T1000 (cell line): ENCODE data around the gene HOXB13.

Experiments used
- DNase-seq: peaks from one replicate; lab custom pipeline; 2025; ENCODE audit warnings: mixed read lengths; lab: John Stamatoyannopoulos, UW

The HOXB13 gene

DNA sequence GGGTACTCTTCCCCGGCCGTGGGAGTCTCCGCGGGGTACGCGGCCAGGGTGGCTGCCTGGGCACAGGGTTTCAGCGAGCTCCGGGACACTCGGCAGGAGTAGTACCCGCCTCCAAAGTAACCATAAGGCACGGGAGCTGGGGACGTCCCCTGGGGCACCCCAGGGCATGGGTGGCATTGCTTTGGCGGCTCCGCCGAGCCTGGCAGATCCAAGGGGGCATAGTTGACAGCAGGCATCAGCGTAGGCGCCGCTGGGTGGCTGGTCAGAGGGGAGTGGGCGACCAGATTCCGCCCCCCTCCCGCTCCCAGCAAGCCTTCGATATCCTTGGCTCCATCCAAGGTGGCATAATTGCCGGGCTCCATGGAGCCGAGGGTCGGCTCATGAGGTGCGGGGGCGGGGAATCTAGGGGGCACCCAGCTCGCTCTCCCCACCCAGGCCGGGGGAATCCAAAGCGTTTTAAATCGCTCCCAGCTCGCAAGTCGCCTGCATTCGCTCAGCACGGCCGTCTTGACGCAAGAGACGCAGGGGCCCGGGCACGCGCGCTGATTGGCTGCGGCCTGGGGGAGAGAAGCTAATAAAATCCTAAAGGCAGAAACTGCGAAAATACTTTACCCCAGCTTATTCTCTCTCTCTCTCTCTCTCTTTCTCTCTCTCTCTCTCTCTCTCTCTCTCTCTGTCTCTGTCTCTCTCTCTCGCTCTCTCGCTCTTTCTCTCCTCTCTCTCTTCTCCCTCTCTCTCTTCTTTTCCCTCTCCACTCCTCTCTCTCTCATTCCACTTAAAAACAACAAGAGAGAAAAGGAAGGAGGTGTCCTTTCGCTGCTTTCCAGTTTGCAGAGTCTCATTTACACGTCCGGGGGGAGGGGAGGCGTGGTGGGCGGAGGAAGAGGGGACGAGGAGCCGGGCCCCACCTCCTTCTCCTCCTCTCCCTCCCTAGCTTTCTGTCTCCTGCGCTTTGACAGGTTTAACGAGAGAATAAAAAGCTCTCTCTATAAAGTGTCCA lies at the start of gene HOXB13:
TSS of gene HOXB13 (minus strand) at position 519 of the 1,000 bp plus-strand sequence. CDS start at position 362, 157 bp downstream.
- DNase-seq, result no peak

DNA sequence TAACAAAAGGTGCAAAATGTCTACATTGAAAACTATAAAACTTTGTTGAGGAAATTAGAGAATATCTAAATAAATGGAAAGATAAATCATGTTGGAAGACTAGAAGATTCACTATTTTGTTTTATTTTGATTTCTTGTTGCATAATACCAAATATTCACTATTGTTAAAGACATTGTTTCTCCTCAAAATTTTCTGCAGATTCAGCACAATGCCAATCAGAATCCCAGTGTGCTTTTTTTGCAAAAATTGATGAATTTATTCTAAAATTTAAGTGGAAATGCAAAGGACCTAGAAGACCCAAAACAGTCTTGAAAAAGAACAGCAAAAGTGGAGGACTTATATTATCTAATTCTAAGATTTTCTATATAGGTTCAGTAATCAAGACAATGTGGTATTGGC lies 48.1 kb upstream of the HOXB13 start:
- no peak for DNase-seq

DNA sequence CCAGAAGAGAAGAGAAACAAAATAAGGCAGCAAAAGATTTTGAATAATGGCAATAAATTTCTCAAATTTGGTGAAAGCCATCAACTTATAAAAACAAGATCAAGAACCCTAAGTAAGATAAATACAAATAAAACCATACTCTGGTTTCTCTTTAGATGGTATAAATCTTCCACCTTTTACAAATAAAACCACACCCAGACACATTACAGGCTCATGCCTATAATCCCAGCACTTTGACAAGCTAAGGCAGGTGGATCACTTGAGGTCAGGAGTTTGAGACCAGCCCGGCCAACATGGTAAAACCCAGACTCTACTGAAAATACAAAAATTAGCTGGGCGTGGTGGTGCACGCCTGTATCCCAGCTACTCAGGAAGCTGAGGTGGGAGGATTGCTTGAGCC lies 44.7 kb upstream of the HOXB13 start:
- DNase-seq, result no peak

DNA sequence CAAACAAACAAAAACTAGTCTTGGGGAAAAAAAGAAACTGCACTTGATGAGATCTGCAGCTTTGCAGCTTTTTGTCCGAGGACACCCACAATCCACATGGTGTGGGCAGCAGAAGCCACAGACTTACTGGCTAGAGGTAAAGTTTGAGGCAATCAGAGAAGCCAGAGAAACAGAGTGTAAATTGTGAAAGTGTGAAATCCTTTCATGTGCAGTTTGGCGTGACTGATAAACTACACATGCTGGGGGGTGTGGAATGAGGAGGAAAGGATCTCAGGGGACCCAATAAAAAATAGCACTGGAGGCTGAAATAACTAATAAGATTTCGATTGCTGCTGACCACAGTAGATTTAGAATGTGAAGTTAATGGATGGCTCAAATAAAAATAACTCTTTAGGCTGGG lies 42.4 kb upstream of the HOXB13 start:
- DNase-seq, result no peak

- no peak for DNase-seq
Observed at GRCh38 chr17:48769009-48769675, 40.6 kb upstream of the HOXB13 start.

DNA sequence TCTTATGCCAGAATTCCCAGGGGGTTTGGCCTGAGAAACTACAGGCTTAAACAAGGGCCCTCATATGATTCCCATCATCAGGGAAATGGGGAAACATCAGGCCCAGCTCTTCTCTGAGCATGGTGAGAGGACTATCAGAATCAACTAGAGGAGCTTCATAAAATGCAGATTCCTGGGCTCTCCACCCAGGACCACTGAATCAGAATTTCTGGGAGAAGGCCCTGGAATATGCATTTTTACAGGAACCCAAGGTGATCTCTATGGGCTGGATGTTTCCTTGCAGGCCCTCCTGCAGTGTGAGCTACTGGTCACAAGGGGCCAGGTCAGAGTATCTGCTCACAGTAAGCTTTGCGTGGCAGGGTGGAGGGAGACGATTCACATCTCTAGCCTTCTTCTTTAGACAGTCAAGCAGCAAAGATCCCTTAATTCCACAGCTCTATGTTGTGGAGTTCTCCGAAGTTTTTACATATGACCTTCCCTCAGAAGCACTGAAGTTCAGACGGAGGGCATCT lies 38.8 kb upstream of the HOXB13 start:
- no peak for DNase-seq

- DNase-seq, result no peak
Observed at GRCh38 chr17:48761114-48761513, 32.6 kb upstream of the HOXB13 start.

GRCh38 chr17:48760411-48760810 lies 31.9 kb upstream of the HOXB13 start:
- DNase-seq, result no peak

- DNase-seq, result no peak
Observed at GRCh38 chr17:48759288-48759687, 30.7 kb upstream of the HOXB13 start.

GRCh38 chr17:48757524-48757961 lies 29.0 kb upstream of the HOXB13 start:
- DNase-seq, result no peak

- DNase-seq, result no peak
Observed at GRCh38 chr17:48756830-48757251, 28.3 kb upstream of the HOXB13 start.

DNA sequence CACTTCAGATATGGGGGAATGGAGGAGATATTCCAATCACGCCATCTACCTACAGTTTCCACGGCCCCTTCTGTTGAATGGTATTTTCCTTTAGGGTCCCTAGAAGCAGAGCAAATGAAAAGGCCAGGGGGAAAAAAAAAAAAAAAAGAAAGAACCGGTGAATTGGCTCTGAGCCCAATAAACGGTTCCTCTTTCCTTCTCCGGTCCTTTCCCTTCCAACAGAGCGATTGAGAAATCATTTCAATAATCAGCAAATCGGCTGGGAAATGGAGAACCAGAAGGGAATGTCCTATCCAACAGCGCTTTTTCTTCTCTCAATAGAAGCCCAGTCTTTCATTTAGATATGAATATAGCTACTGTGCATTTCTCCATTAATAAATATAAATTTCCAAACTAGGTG lies 26.8 kb upstream of the HOXB13 start:
- no peak for DNase-seq

DNA sequence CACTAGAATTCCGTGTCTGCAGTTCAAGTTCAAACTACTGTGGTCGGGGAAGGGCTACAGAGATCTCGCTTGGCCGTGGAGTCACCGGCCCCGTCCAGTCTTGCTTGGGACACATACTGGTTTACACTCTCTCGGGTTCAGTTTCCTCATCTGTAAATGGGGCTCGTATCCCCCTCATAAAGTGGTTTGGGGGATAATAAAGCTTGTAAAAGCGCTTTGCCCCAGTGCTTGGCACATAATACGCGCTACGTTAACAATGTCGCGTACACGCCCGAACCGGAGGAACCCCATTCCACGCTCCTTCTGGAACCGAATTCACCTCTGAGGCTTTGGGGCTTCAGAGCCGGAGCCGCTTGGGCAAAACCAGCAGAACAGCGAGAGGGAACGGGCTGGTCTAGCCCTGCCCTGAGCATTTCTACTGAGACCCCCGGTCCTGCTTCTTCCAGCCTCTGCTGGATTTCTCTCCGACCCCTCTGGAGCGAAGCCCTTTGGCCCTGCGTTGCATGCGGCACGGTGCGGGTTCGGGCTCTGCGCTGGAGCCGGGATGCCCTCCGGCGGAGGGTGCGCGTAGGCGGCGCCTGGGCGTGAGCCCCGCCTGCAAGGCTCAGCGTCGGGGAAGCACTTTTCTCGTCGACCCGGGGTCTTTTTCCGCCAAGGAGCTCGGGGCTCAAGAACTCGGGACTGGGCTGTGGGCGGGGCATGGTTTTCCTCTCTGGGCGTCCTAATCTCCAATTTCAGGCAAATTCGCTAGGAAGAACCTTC lies 26.1 kb upstream of the HOXB13 start:
- DNase-seq, result no peak

GRCh38 chr17:48753794-48754499 lies 25.4 kb upstream of the HOXB13 start:
- no peak for DNase-seq

DNA sequence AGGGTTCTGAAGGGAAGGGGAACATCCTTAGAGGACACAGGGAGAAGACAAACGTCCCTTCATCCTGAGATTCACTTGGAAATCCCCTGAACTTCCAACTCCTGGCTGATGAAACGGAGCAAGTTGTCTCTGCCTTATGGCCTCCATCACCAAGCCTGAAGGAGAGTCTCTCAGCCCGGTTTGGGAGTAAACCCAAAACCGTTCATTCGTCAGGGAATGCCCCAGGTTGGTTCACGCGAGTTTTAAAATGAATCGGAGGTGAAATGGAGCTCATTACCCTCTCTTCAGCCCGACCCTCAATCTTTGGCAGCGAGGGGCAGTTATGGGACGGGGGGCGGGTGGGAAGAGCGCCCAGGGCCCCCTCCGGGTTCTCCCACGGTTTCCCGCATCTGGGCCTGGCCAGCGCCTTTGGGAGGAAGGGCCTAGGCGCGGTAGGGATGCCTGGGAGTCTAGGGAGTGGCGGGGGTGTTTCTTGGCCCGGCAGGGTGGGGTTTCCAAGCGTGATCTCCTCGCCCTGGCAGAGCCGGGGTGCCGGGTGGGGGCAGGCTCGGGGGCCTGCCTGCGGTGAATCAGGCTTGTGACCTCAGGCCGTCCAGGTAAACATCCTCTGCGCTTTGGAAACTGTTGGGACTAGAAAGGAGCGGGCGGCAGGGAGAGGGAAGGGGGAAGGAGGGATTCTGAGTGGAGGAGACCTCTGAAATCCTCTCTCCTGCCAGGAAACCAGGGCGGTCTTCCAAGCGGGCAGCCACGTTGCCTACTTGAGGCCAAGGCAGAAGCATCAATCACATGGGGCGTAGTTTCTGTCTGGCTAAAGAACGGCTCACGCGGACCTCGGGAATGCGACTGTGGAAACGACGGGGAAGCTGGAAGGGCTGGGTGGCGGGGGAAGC lies 24.1 kb upstream of the HOXB13 start:
- no peak for DNase-seq

GRCh38 chr17:48751733-48752398 lies 23.3 kb upstream of the HOXB13 start:
- no peak for DNase-seq

DNA sequence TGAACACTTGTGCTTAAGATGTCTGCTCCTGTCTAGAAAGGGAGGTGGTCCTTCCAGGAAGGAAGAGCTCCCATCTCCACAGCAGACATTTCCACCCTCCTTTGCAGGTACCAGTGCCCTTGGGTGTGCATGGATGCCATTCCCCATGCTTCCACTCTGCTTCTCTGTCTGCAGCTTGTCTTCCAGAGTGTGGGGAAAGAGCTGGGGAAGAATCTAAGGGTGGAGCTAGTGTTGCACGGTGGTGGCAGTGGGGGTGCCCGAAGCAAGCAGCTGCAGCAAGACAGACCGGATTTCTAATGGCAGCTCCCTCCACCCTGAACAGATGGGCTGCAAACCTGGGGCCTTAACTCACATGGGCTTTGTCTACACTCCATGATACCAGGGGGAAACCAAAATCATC lies 22.6 kb upstream of the HOXB13 start:
- DNase-seq, result no peak

- no peak for DNase-seq
Observed at GRCh38 chr17:48749621-48750553, 21.3 kb upstream of the HOXB13 start.
